IPS-20b (cell line): ENCODE results near the gene POLR1F.

Experiments used
- H3K27ac ChIP-seq: one replicate; pipeline ENCODE4 v1.5.1; 2013; ENCODE audit warnings: low read length
- H3K27me3 ChIP-seq: 2 replicates; pipeline ENCODE4 v1.6.1; 2013; ENCODE audit warnings: mild to moderate bottlenecking, low read length, inconsistent platforms; ENCODE audit not compliant: insufficient read depth
- H3K36me3 ChIP-seq: 2 replicates; pipeline ENCODE4 v1.6.1; 2013; ENCODE audit warnings: low read depth, mild to moderate bottlenecking, inconsistent platforms, low read length, moderate library complexity; ENCODE audit not compliant: insufficient read depth
- H3K4me1 ChIP-seq: 2 replicates; pipeline ENCODE4 v1.6.1; 2013; ENCODE audit warnings: mild to moderate bottlenecking, control low read depth, inconsistent platforms, low read length, moderate library complexity; ENCODE audit not compliant: insufficient read depth
- H3K4me3 ChIP-seq: 2 replicates; pipeline ENCODE4 v1.5.1; 2013; ENCODE audit warnings: mild to moderate bottlenecking, low read length, inconsistent platforms
- H3K9ac ChIP-seq: 2 replicates; pipeline ENCODE4 v1.6.1; 2013; ENCODE audit warnings: low read depth, mild to moderate bottlenecking, inconsistent platforms, low read length, moderate library complexity
- H3K9me3 ChIP-seq: 2 replicates; pipeline ENCODE4 v1.6.1; 2013; ENCODE audit warnings: mild to moderate bottlenecking, low read depth, low read length, inconsistent platforms; ENCODE audit not compliant: insufficient read depth

POLR1F gene

DNA sequence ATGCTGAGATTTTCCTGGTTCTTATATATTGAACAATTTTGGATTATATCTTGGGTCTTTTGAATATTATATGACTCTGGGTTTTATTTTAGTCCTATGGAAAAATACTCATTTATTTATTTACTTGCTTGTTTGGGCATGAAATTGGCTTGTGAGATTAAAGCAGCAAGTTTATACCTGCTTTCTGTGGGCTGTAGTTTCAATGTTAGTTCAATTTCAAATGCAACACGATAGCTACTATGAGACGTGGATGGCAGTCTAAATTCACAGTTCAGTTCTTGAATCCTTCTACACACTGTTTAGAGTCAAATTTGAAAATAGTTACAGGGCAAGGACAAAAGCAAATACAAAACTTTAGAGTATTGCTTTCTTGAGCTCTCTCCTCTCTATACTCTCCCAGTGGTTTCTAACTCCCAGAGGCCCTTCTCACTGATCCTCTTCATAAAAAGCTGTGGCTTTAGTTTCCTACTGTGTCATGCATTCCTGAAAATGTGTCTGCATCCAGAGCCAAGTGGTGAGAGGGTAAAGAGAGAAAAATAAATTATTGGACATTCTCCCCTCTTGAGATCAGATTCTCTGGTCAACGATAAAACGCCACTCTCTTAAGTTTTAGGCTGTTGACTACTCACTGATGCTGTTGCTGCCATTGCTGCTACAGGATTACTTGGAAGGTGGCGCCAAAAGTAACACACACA, 34.4 kb downstream of the POLR1F start:
- H3K4me3 ChIP-seq = no peak overlapping the region
- H3K36me3 ChIP-seq = no peaks in the 10 kb centered on the region
- no peaks in the 10 kb centered on the region for H3K27me3 ChIP-seq
- H3K9ac ChIP-seq = no peak overlapping the region
- no peaks in the 10 kb centered on the region for H3K9me3 ChIP-seq
- no peak overlapping the region for H3K27ac ChIP-seq
- no peaks in the 10 kb centered on the region for H3K4me1 ChIP-seq

DNA sequence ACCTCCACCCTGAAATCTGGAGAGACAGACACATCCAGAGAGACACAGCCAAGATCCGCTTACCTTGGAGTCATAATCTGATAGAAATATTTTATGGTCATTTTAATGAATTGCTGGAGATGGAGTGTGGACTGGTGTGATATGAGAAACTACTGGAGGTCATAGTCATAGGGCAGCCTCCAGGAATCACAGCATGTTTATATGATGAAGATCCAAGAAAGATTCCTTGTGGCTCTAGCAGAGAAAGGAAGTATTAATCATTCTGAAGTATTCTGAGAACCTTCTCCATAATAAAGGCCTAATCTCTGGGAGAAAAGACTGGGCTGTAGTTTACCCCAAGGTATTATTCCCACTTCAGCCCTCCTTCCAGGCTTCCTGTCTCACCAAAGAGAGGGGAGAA, 38.0 kb downstream of the POLR1F start:
- no peak overlapping the region for H3K27ac ChIP-seq
- H3K4me1 ChIP-seq = no peaks in the 10 kb centered on the region
- H3K27me3 ChIP-seq = no peaks in the 10 kb centered on the region
- no peak overlapping the region for H3K9ac ChIP-seq
- H3K36me3 ChIP-seq = no peaks in the 10 kb centered on the region
- H3K4me3 ChIP-seq = no peak overlapping the region
- H3K9me3 ChIP-seq = no peaks in the 10 kb centered on the region

DNA sequence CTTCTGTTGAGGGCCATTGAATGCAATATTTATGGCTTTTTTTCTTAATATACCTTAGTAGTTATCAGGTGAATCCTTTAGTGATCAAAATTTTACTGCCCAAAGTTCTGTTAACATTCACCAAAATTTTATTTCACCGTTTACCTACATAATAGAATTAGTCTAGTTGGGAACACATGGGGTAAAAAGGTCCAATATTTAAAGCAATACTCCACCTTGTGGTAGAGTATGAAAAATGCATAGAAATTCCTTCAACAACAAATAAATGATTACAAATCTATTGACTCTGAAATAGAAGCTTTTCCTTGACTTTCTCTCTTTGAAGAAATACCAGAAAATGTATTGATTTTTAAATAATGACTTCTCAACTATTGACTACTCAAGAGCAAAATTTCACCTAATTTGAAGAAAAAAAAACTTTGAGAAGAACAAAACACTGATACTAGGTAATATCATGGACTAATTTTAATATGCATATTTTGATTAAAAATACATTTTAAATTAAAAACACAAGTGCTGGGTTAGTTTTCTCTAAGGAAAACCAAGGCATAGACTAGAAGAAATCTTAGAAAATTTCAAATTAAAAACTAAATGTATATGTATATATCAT, 43.3 kb downstream of the POLR1F start:
- Histone ChIP-seq H3K36me3 (no peaks in the 10 kb centered on the region), H3K4me1 (no peaks in the 10 kb centered on the region), H3K27ac (no peak overlapping the region), H3K9ac (no peak overlapping the region), H3K9me3 (no peaks in the 10 kb centered on the region), H3K27me3 (no peaks in the 10 kb centered on the region), H3K4me3 (no peak overlapping the region)

DNA sequence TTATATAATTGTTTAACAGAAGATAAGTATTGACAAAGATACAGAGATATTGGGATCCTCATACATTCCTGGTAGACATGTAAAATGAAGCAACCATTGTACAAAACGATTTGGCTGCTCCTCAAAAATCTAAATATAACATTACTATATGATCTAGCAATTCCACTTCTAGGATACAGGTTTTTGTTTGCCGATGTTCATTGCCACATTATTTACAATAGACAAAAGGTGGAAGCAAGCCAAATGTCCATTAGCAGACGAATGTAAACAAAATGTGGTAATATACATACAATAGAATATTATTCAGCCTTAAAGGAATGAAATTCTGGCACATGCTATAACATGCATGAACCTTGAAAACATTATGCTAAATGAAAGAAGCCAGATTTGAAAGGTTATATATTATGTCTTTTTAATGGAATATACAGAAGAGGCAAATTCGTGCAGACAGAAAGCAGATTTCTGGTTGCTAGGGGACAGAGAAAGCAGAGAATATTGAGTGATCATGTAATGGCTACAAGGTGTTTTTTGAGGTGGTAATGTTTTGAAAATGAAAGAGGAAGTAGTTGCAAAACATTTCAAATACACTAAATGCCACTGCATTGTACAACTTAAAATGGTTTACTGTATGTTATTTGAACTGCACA, 44.9 kb downstream of the POLR1F start:
- Histone ChIP-seq H3K27ac (no peak overlapping the region), H3K27me3 (no peaks in the 10 kb centered on the region), H3K36me3 (no peaks in the 10 kb centered on the region), H3K4me1 (no peaks in the 10 kb centered on the region), H3K9me3 (no peaks in the 10 kb centered on the region), H3K4me3 (no peak overlapping the region), H3K9ac (no peak overlapping the region)

DNA sequence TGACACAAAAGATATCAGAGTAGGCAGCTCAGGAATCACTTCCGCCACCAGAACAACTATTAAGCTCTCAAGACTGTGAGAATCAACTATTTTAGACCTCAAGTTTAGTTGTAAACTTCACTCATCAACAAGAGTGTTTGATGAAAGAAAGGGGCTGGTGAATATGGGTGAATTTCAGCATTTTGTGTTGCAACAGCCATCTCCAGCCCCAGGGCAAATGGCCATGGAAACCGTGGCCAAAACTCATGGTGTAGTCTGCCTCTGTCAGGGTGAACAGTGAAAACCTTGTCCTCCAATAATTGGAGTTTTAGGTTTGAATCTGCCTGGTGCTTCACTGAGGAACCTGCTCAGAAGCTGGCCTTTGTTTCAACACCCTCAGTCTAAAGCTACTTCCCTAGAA, 60.0 kb downstream of the POLR1F start:
- Histone ChIP-seq H3K9ac (no peak overlapping the region), H3K4me3 (no peak overlapping the region), H3K27me3 (no peaks in the 10 kb centered on the region), H3K9me3 (peaks cover 11% of the 10 kb centered on the region), H3K27ac (no peak overlapping the region), H3K4me1 (no peaks in the 10 kb centered on the region), H3K36me3 (no peaks in the 10 kb centered on the region)
